ENCODE data around the gene ANO7. TPM values are rescaled to one million over a fixed set of nuclear protein-coding genes. Genes with fewer than 3 reads are reported as not detected.
"Not testable (repeated sequence)": the region's sequence is repeated elsewhere in the genome, so short reads cannot be mapped to it uniquely, and the experiment has no call there.

Gene ANO7
- total RNA-seq, 1 donor from 2014 or later, result 2.8 TPM

GRCh38 chr2:241195506-241196130 is 7.1 kb downstream of the ANO7 start:
- DNase-seq (ENCODE audit: low read depth), result no peak
- TF ChIP-seq, protein P1, sequence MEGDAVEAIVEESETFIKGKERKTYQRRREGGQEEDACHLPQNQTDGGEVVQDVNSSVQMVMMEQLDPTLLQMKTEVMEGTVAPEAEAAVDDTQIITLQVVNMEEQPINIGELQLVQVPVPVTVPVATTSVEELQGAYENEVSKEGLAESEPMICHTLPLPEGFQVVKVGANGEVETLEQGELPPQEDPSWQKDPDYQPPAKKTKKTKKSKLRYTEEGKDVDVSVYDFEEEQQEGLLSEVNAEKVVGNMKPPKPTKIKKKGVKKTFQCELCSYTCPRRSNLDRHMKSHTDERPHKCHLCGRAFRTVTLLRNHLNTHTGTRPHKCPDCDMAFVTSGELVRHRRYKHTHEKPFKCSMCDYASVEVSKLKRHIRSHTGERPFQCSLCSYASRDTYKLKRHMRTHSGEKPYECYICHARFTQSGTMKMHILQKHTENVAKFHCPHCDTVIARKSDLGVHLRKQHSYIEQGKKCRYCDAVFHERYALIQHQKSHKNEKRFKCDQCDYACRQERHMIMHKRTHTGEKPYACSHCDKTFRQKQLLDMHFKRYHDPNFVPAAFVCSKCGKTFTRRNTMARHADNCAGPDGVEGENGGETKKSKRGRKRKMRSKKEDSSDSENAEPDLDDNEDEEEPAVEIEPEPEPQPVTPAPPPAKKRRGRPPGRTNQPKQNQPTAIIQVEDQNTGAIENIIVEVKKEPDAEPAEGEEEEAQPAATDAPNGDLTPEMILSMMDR (conservative IDR thresholded peaks at IDR 0.05; ENCODE audit: low read depth, low read length), result no peak
- no peak overlapping the region for H3K4me3 ChIP-seq (ENCODE audit: low read depth, low read length)

DNA sequence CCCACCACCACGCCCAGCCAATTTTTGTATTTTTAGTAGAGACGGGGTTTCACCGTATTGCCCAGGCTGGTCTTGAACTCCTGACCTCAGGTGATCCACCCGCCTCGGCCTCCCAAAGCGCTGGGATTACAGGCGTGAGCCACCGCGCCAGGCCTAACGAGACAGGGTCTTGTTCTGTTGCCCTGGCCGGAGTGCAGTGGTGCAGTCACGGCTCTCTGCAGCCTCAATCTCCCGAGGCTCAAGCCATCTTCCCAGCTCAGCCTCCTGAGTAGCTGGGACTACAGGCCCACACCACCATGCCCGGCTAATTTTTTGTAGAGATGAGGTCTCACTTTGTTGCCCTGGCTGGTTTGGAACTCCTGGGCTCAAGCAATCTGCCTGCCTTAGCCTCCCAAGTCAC is 8.8 kb downstream of the ANO7 start:
- not testable (repeated sequence) for DNase-seq (ENCODE audit: low read depth); H3K4me3 ChIP-seq (ENCODE audit: low read depth, low read length)

- DNase-seq (ENCODE audit: low read depth), result no peak
- TF ChIP-seq, protein P1 (conservative IDR thresholded peaks at IDR 0.05; ENCODE audit: low read depth, low read length), result no peak
- H3K4me3 ChIP-seq (ENCODE audit: low read depth, low read length), result no peak overlapping the region
Measured at GRCh38 chr2:241197947-241198346, 9.5 kb downstream of the ANO7 start.

DNA sequence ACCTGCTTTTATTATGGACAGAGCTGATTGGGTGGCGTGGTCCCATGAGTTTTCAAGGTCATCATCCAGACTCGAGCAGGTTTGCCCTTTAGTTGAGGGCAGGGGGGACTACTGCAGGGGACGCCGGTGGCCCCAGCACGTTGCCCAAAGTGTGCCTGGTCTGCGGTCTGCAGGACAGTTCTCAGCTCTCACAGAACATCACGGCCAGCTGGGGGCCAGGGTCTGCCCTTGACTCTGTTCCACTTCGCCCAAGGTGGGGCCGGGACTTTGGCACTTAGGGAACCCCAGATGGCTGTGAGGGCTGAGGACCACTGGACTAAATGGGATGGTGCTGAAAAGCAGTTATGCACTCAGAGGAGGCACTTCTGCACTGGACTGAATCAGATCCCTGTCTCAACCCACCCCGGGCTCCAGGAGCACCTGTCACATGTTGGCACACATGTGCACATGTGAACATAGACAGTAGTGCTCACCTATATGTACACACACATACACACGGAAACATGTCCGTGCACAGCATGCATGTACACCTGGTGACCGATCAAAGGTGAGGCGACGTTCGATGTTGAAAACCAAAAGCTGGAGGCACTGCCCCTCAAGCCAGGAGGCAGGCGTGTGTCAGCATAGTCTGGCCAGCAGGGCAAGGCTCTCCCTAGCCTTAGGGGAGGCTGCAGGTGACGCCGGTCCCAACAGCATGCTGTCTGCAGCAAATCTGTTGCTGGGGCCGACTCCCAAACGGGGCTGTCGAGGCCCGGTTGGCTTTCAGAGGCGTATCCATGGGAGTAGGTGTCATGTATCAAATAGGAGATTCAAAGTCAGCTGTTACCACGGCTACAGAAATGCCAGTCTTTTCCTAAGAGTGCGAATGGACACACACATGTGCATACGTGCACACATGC is 10.2 kb downstream of the ANO7 start:
- TF ChIP-seq, protein P1 (conservative IDR thresholded peaks at IDR 0.05; ENCODE audit: low read depth, low read length), result no peak
- no peak overlapping the region for H3K4me3 ChIP-seq (ENCODE audit: low read depth, low read length)
- DNase-seq (ENCODE audit: low read depth), result no peak

- H3K4me3 ChIP-seq (ENCODE audit: low read depth, low read length), result no peak overlapping the region
- DNase-seq (ENCODE audit: low read depth), result no peak
- TF ChIP-seq, protein P1 (conservative IDR thresholded peaks at IDR 0.05; ENCODE audit: low read depth, low read length), result no peak
Measured at GRCh38 chr2:241199286-241199685, 10.8 kb downstream of the ANO7 start.

- TF ChIP-seq, protein P1 (conservative IDR thresholded peaks at IDR 0.05; ENCODE audit: low read depth, low read length), result no peak
- DNase-seq (ENCODE audit: low read depth), result no peak
Measured at GRCh38 chr2:241199897-241200821, 11.7 kb downstream of the ANO7 start.

More at GRCh38 chr2:241199897-241200821, 11.7 kb downstream of the ANO7 start:
- no peak overlapping the region for H3K4me3 ChIP-seq (ENCODE audit: low read depth, low read length)
